ENCODE results near the gene NAA50.

NAA50 gene

DNA sequence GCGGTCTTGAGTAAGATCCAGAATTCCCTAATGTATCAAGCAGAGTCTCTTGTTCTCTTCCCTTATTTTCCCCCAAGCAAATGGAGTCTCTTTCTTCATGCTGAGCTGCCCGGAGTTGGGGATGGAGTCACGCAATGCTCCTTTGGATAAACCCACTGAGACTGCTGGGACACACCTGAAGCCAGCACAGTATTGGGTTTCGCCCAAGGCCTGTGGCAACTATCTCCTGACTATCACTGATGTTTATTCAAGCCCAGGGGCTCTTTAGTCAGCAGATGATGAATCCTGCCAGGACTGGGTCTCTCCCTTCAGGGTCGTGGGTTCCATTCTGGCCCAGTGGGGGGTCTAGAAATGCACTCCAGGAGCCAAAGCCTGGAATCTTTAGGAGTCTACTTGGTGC lies 60.9 kb downstream of the NAA50 start:
- no peak overlapping the region for H3K9ac ChIP-seq (ENCODE audit: low read depth, low read length)
- H3K27me3 ChIP-seq (ENCODE audit: insufficient read depth, low read length) = no peaks in the 10 kb centered on the region
- H3K4me1 ChIP-seq (ENCODE audit: insufficient read depth, low read length) = peaks cover 13% of the 10 kb centered on the region
- H3K27ac ChIP-seq (ENCODE audit: low read depth, low read length) = no peak overlapping the region
- H3K4me3 ChIP-seq (ENCODE audit: low read length) = no peak overlapping the region
- H3K9me3 ChIP-seq (ENCODE audit: insufficient read depth, low read depth, low read length) = no peaks in the 10 kb centered on the region; the same call in 1 of the 2 replicates
- 0 out of 2 replicates have a peak, but pooled peaks cover 3% of the 10 kb centered on the region for H3K36me3 ChIP-seq (ENCODE audit: insufficient read depth, low read length)
- 82% methylated on average over 5 of the region's 5 CpGs for WGBS

DNA sequence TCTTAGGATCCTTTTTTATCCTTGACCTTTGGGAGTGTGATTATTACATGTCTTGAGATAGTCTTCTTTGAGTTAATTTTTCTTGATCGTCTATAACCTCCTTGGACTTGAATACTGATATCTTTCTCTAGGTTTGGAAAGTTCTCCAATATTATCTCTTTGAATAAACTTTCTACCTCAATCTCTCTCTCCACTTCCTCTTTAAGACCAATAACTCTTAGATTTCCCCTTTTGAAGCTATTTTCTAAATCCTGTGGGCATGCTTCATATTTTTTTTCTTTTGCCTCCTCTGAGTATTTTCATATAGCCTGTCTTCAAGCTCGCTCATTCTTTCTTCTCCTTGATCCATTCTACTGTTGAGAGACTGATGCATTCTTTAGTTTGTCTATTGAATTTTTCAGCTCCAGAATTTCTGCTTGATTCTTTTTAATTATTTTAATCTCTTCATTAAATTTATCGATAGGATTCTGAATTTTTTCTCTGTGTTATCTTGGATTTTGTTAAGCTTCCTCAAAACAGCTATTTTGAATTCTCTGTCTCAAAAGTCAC lies 61.7 kb downstream of the NAA50 start:
- Histone ChIP-seq H3K4me3 (ENCODE audit: low read length) (no peak overlapping the region), H3K9ac (ENCODE audit: low read depth, low read length) (no peak overlapping the region)

DNA sequence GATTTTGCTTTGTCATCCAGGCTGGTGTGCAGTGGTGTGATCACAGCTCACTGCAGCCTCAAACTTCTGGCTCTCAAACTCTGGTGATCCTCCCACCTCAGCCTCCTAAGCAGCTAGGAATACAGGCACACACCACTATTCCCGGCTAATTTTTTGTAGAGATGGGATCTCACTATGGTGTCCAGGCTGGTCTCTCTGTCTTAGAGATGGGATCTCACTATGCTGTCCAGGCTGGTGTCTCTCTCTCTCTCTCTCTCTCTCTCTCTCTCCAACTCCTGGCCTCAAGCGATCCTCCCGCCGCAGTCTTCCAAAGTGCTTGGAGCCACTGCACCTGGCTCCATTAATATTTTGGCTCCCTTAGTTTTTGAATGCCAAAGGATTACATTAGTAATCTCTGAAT lies 67.3 kb downstream of the NAA50 start:
- H3K4me1 ChIP-seq (ENCODE audit: insufficient read depth, low read length) = peaks cover 10% of the 10 kb centered on the region
- WGBS = 96% methylated on average over 4 of the region's 4 CpGs
- no peak overlapping the region for H3K27ac ChIP-seq (ENCODE audit: low read depth, low read length)
- no peaks in the 10 kb centered on the region for H3K27me3 ChIP-seq (ENCODE audit: insufficient read depth, low read length)
- no peak overlapping the region for H3K4me3 ChIP-seq (ENCODE audit: low read length)
- H3K36me3 ChIP-seq (ENCODE audit: insufficient read depth, low read length) = 0 out of 2 replicates have a peak, but pooled peaks cover 17% of the 10 kb centered on the region
- H3K9ac ChIP-seq (ENCODE audit: low read depth, low read length) = no peak overlapping the region
- H3K9me3 ChIP-seq (ENCODE audit: insufficient read depth, low read depth, low read length) = no peaks in the 10 kb centered on the region

More for the DNA sequence above, 61.7 kb downstream of the NAA50 start:
- Histone ChIP-seq H3K36me3 (ENCODE audit: insufficient read depth, low read length) (0 out of 2 replicates have a peak, but pooled peaks cover 3% of the 10 kb centered on the region), H3K4me1 (ENCODE audit: insufficient read depth, low read length) (peaks cover 13% of the 10 kb centered on the region), H3K9me3 (ENCODE audit: insufficient read depth, low read depth, low read length) (no peaks in the 10 kb centered on the region; the same call in 1 of the 2 replicates), H3K27ac (ENCODE audit: low read depth, low read length) (no peak overlapping the region), H3K27me3 (ENCODE audit: insufficient read depth, low read length) (no peaks in the 10 kb centered on the region)
- 93% methylated on average over 2 of the region's 3 CpGs for WGBS

DNA sequence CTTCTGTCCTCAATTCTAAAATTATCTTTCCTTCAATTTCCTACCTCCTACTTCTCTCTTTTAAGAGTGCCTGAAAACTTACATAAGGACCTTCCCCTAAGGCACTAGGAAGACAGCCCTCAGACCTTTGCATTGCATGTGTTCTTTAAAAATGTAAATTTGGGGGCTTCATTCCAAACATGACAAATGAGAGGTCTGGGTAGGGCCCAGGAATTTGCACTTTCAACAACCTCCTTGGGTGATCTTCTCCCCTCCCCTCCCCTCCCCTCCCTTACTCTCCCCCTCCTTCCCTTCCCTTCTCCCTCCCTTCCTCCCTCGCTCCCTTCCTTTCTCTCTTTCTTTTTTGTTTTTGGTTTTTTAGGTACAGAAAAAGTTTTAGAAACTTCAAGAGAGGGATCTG lies 68.3 kb downstream of the NAA50 start:
- Histone ChIP-seq H3K27me3 (ENCODE audit: insufficient read depth, low read length) (no peaks in the 10 kb centered on the region), H3K36me3 (ENCODE audit: insufficient read depth, low read length) (0 out of 2 replicates have a peak, but pooled peaks cover 21% of the 10 kb centered on the region), H3K9me3 (ENCODE audit: insufficient read depth, low read depth, low read length) (no peaks in the 10 kb centered on the region), H3K4me1 (ENCODE audit: insufficient read depth, low read length) (peaks cover 10% of the 10 kb centered on the region), H3K27ac (ENCODE audit: low read depth, low read length) (no peak overlapping the region; the same call in 1 of the 2 replicates), H3K4me3 (ENCODE audit: low read length) (no peak overlapping the region), H3K9ac (ENCODE audit: low read depth, low read length) (no peak overlapping the region)
- WGBS = no CpG with 5 or more reads among the region's 1 CpG

DNA sequence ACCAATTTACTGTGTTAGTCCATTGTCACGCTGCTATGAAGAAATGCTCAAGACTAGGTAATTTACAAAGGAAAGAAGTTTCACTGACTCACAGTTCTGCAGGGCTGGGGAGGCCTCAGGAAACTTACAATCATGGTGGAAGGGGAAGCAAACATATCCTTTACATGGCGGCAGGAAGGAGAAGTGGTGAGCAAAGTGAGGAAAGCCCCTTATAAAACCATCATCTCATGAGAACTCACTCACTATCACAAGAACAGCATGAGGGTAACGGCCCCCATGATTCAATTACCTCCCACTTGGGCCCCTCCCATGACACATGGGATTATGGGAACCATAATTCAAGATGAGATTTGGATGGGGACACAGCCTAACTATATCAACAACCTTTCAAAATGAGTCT lies 69.8 kb downstream of the NAA50 start:
- Histone ChIP-seq H3K27me3 (ENCODE audit: insufficient read depth, low read length) (no peaks in the 10 kb centered on the region), H3K9ac (ENCODE audit: low read depth, low read length) (no peak overlapping the region), H3K27ac (ENCODE audit: low read depth, low read length) (no peak overlapping the region), H3K9me3 (ENCODE audit: insufficient read depth, low read depth, low read length) (no peaks in the 10 kb centered on the region), H3K4me1 (ENCODE audit: insufficient read depth, low read length) (peaks cover 10% of the 10 kb centered on the region), H3K36me3 (ENCODE audit: insufficient read depth, low read length) (0 out of 2 replicates have a peak, but pooled peaks cover 21% of the 10 kb centered on the region), H3K4me3 (ENCODE audit: low read length) (no peak overlapping the region)
- WGBS = 100% methylated on average over 2 of the region's 3 CpGs

DNA sequence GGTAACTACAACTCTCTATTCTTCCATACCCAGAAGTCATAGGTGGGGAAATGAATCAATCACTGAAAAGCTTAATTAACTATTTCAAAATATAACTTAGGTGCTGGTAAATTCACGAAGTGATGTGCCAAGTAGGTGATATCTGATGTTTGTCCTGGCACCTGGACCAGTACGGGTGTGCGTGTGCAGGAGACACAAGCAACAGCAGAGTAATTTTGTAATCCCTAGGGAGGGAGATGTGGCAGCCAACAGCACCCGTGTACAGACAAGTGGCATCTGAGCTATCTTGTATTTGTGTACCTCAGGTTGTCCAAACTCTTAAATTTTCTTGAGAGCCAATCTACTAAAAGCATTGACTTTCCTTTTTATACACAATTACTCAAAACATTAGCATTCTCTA lies 72.5 kb downstream of the NAA50 start:
- peaks cover 21% of the 10 kb centered on the region; the same call in 1 of the 2 replicates for H3K36me3 ChIP-seq (ENCODE audit: insufficient read depth, low read length)
- no peak overlapping the region for H3K9ac ChIP-seq (ENCODE audit: low read depth, low read length)
- no peak overlapping the region for H3K4me3 ChIP-seq (ENCODE audit: low read length)

DNA sequence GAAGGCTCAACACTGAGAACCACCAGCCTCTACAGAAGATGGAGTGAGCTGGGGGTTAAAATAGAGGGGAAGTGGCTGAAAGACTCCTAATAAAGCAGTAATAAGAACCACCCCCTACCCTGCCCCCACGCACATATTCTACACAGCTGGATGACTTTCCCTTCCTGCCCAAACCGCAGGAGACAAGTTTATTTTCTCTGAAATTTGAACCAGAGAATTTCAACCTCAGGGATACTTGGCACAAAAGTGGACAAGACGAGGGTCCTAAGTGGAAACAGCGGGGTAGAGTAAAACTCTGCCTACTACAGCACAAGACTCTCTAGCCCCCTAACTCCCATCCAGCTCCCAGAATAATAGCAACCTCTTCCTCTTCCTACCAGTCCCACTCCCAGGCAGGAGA lies 78.0 kb downstream of the NAA50 start:
- H3K4me3 ChIP-seq (ENCODE audit: low read length) = no peak overlapping the region
- no peak overlapping the region for H3K9ac ChIP-seq (ENCODE audit: low read depth, low read length)
- H3K4me1 ChIP-seq (ENCODE audit: insufficient read depth, low read length) = peaks cover 10% of the 10 kb centered on the region
- 69% methylated on average over 4 of the region's 4 CpGs for WGBS
- H3K27me3 ChIP-seq (ENCODE audit: insufficient read depth, low read length) = no peaks in the 10 kb centered on the region
- no peaks in the 10 kb centered on the region; the same call in 1 of the 2 replicates for H3K36me3 ChIP-seq (ENCODE audit: insufficient read depth, low read length)
- H3K9me3 ChIP-seq (ENCODE audit: insufficient read depth, low read depth, low read length) = no peaks in the 10 kb centered on the region
- H3K27ac ChIP-seq (ENCODE audit: low read depth, low read length) = no peak overlapping the region

More for the DNA sequence above, 72.5 kb downstream of the NAA50 start:
- peaks cover 11% of the 10 kb centered on the region for H3K4me1 ChIP-seq (ENCODE audit: insufficient read depth, low read length)
- H3K27ac ChIP-seq (ENCODE audit: low read depth, low read length) = no peak overlapping the region
- no peaks in the 10 kb centered on the region for H3K9me3 ChIP-seq (ENCODE audit: insufficient read depth, low read depth, low read length)
- H3K27me3 ChIP-seq (ENCODE audit: insufficient read depth, low read length) = no peaks in the 10 kb centered on the region
- 93% methylated on average over 4 of the region's 4 CpGs for WGBS

All from HUES64 (cell line).